Liver (tissue), 3 donors: ENCODE measurements around the gene RRAS2.

ENCODE experiments used
- EGR1 ChIP-seq, 2 donors: IDR thresholded peaks; 2 replicates each; pipeline ENCODE4 v1.6.1; 2016 to 2018; ENCODE audit warnings: antibody characterized with exemption in 2 of 2, low read depth in 2 of 2
- GABPA ChIP-seq, 2 donors: IDR thresholded peaks in 1 of 2; conservative IDR thresholded peaks in 1 of 2; 2 replicates each; pipeline ENCODE4 v1.6.1; 2016; ENCODE audit warnings: antibody characterized with exemption in 2 of 2, mild to moderate bottlenecking in 1 of 2, moderate library complexity in 1 of 2
- YY1 ChIP-seq: IDR thresholded peaks from 2 replicates; pipeline ENCODE4 v1.6.1; 2016; ENCODE audit warnings: antibody characterized with exemption, mild to moderate bottlenecking
- TF ChIP-seq, protein P1 (sequence below): fragments of 150-350 bp; IDR thresholded peaks from 2 replicates; pipeline ENCODE4 v1.5.1; 2017; ENCODE audit warnings: improper control_type of control experiment, low read depth, low read length; ENCODE audit not compliant: missing input control
- TF ChIP-seq, protein P2 (sequence below): IDR thresholded peaks from 2 replicates; pipeline ENCODE4 v1.6.1; 2016; ENCODE audit warnings: antibody characterized with exemption
- donor health status: healthy.
- donor health status: healthy.

DNA sequence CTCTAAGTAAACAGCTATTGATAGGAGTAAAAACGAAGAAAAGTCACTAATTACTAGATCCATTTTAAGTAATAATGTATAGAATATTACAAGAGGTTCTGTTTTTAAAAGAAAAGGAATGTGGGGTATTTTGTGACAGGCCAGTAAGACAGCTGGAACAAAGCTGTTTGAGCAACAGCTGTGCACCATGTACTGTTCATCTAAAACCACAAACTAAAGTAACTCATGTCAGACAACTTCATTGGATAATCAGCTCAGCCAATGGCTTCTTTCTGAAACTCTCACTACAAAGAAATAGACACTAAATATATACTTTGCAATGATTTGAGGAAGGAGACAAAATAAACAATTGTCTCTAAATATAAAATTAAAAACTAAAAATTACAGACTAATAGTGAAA, 16.1 kb downstream of the RRAS2 start:
- TF ChIP-seq, protein P1, sequence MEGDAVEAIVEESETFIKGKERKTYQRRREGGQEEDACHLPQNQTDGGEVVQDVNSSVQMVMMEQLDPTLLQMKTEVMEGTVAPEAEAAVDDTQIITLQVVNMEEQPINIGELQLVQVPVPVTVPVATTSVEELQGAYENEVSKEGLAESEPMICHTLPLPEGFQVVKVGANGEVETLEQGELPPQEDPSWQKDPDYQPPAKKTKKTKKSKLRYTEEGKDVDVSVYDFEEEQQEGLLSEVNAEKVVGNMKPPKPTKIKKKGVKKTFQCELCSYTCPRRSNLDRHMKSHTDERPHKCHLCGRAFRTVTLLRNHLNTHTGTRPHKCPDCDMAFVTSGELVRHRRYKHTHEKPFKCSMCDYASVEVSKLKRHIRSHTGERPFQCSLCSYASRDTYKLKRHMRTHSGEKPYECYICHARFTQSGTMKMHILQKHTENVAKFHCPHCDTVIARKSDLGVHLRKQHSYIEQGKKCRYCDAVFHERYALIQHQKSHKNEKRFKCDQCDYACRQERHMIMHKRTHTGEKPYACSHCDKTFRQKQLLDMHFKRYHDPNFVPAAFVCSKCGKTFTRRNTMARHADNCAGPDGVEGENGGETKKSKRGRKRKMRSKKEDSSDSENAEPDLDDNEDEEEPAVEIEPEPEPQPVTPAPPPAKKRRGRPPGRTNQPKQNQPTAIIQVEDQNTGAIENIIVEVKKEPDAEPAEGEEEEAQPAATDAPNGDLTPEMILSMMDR = no peak
- TF ChIP-seq YY1 (no peak), GABPA (IDR thresholded peaks at IDR 0.05 in 1 of 2, conservative IDR thresholded peaks at IDR 0.05 in 1 of 2) (no peak), EGR1 (IDR thresholded peaks at IDR 0.05; ENCODE audit: low read depth in 2 of 2) (no peak)
- TF ChIP-seq, protein P2, sequence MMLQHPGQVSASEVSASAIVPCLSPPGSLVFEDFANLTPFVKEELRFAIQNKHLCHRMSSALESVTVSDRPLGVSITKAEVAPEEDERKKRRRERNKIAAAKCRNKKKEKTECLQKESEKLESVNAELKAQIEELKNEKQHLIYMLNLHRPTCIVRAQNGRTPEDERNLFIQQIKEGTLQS = no peak
